A549 (cell line): ENCODE measurements around the gene HOXA13.

Experiments used
- EP300 ChIP-seq, 2 experiments: fragments of >200 bp; sonication (Bioruptor Twin); formaldehyde crosslinking; IDR thresholded peaks; 2 replicates in 1 of 2; 3 replicates in 1 of 2; pipeline ENCODE4 v1.6.1; 2016 to 2017
- FOSL2 ChIP-seq, 2 experiments: fragments of 450-650 bp in 1 of 2; fragments of >200 bp in 1 of 2; sonication (Bioruptor Twin) in 1 of 2; formaldehyde crosslinking; IDR thresholded peaks; 2 replicates each; pipeline versions ENCODE4 v1.5.0 to v1.6.1; 2016 to 2020; ENCODE audit warnings: mild to moderate bottlenecking in 1 of 2, moderate library complexity in 1 of 2

DNA sequence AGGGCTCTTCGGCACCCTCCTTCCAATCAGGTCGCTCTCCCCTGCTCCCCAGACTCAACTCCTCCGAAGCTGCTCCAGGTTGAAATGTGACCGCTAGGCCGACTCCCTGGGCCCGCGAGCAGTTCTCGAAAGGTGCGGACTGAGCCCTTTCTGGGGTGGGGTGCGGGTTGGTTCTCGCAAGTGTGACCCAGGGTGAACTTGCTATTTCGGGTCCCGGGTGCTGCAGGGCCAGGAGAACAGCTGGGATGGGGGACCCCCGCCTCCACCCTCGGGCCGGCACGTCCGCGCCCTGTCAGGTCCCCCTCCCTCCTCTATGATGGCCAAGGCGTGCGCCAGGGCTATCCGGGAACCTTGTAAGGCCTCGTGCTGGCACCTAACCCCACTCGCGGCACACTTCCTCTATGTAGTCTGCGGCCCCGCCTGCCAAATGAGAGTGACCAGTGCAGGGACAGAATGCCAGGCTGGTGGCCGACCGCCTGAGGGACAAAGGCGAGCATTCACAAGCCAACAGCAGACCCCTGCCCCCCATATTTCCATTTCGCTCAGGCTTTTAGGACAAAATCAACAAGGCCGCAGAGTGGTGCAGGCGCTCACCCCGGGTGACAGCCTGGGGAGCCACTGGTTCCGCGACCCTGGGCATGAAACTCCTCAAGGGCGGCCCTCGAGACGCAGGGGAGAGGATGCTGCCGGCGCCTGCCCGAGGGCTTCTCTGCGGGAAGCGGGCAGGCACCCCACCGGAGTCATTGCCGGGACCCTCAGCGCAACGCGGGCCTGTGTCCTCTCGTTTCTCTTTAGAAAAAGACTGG, 13.7 kb upstream of the HOXA13 start:
- TF ChIP-seq FOSL2 (IDR thresholded peaks at IDR 0.05) = no peak
- TF ChIP-seq FOSL2 (CRISPR knock-in tag; IDR thresholded peaks at IDR 0.05) = no peak
- TF ChIP-seq EP300 (IDR thresholded peaks at IDR 0.05) = no peak
